NB4 (cell line): ENCODE data around the gene MYO15B.

Source experiments
- DNase-seq: peaks from one replicate; pipeline ENCODE4 v3.0.0; 2010; ENCODE audit warnings: low read depth
- H3K4me3 ChIP-seq: one replicate; pipeline ENCODE4 v1.5.1; 2011; ENCODE audit warnings: mild to moderate bottlenecking, low read depth, low read length, moderate library complexity
- CTCF ChIP-seq: IDR thresholded peaks from one replicate; pipeline ENCODE4 v1.5.1; 2012; ENCODE audit warnings: low read depth, low read length
- MAX ChIP-seq: IDR thresholded peaks from 2 replicates; pipeline ENCODE4 v1.6.1; 2011; ENCODE audit warnings: low read depth, low read length
- MYC ChIP-seq: IDR thresholded peaks from 2 replicates; pipeline ENCODE4 v1.6.1; 2011; ENCODE audit warnings: low read depth, low read length
- POLR2A ChIP-seq: IDR thresholded peaks from 2 replicates; pipeline ENCODE4 v1.6.1; 2011; ENCODE audit warnings: mild to moderate bottlenecking; ENCODE audit not compliant: insufficient read length; ENCODE audit errors: extremely low read depth

MYO15B gene

GRCh38 chr17:75630071-75630917 is 42.7 kb downstream of the MYO15B start:
- no peak for TF ChIP-seq MAX
- no peak for TF ChIP-seq CTCF
- no peak for TF ChIP-seq MYC
- TF ChIP-seq POLR2A, result no peak
- H3K4me3 ChIP-seq, result no peak overlapping the region
- DNase-seq, result no peak

- no peak overlapping the region for H3K4me3 ChIP-seq
- TF ChIP-seq POLR2A, result no peak
- no peak for TF ChIP-seq CTCF
- TF ChIP-seq MAX, result no peak
- no peak for TF ChIP-seq MYC
- DNase-seq, result no peak
These were observed 43.8 kb downstream of the MYO15B start for GRCh38 chr17:75631353-75631752.

GRCh38 chr17:75632428-75632827 is 44.8 kb downstream of the MYO15B start:
- H3K4me3 ChIP-seq, result no peak overlapping the region
- TF ChIP-seq CTCF, result no peak
- no peak for TF ChIP-seq POLR2A
- no peak for TF ChIP-seq MYC
- no peak for TF ChIP-seq MAX
- DNase-seq, result no peak

GRCh38 chr17:75632863-75633485 is 45.4 kb downstream of the MYO15B start, which contains the start of gene SMIM5:
SMIM5 (plus strand) TSS chr17:75633434; CDS start chr17:75640202, 6,768 bp downstream.
- no peak within 1 kb of the TSS for H3K4me3 ChIP-seq
- peak; percentile 86 for DNase-seq
- TF ChIP-seq CTCF (peak; percentile 91), MYC (peak; percentile 49), MAX (peak; percentile 12; the same call in 1 of the 2 replicates), POLR2A (no peak)

- no peak overlapping the region for H3K4me3 ChIP-seq
- TF ChIP-seq MAX (peak; percentile 88), MYC (0 out of 2 replicates have a peak, but pooled peaks have one; percentile 27), POLR2A (no peak), CTCF (peak; percentile 55)
These were observed 46.1 kb downstream of the MYO15B start for GRCh38 chr17:75633486-75634375.

More at GRCh38 chr17:75633486-75634375, 46.1 kb downstream of the MYO15B start:
- peak; percentile 89 for DNase-seq
